ENCODE measurements around the gene ESYT3.

DNA sequence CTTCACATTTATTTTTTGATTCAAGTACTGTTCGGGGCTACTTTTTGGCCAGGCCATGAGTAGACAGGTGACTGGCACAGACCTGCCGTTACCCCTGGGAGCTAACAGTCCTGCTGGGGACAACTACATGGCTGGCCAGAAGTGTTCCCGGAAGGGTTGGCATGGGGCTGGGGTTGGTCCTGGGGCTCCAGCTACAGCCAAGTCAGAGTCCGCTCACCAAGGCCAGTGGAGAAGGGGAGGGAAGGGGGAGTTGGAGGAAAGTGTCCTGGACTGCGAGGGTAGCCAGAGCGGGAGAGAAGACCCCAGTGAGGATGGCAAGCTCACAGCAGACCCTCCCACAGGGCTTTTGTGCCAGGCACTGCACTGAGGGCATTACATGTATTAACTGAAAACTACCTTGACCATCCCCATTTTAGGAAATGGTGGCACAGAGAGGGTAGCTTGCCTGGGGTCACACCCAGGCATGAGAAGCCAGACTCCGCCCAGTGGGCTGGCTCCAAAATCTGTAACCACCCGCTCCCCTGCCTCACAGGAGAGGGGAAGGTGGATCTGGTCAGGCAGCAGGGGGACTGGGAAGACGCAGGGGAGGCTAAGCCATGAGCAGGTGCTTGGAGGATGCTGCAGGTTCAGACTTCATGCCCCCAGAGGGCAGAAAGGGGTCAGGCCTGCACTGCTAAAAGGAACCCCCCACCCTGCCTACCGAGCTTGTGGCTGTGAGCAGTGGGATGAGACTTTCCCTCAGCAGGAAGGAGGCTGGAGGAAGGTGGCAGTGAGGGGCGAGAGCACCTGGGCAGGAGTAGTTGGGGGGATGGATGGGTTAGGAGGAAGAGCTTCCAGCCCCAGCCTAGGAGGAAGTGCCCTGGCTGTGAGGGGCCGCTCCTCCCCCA is 38.3 kb upstream of the ESYT3 start:
- TF ChIP-seq, protein P1, sequence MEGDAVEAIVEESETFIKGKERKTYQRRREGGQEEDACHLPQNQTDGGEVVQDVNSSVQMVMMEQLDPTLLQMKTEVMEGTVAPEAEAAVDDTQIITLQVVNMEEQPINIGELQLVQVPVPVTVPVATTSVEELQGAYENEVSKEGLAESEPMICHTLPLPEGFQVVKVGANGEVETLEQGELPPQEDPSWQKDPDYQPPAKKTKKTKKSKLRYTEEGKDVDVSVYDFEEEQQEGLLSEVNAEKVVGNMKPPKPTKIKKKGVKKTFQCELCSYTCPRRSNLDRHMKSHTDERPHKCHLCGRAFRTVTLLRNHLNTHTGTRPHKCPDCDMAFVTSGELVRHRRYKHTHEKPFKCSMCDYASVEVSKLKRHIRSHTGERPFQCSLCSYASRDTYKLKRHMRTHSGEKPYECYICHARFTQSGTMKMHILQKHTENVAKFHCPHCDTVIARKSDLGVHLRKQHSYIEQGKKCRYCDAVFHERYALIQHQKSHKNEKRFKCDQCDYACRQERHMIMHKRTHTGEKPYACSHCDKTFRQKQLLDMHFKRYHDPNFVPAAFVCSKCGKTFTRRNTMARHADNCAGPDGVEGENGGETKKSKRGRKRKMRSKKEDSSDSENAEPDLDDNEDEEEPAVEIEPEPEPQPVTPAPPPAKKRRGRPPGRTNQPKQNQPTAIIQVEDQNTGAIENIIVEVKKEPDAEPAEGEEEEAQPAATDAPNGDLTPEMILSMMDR (conservative IDR thresholded peaks at IDR 0.05 in 1 of 2, IDR thresholded peaks at IDR 0.05 in 1 of 2; ENCODE audit: extremely low read depth in 1 of 2, insufficient read depth in 1 of 2, low read depth in 1 of 2, low read length in 2 of 2), result no peak
- TF ChIP-seq EZH2 (IDR thresholded peaks at IDR 0.05; ENCODE audit: borderline replicate concordance, low read length), result no peak
